K562 (cell line): Measurements from ENCODE around the gene BCL2L13. TPM values are rescaled to one million over a fixed set of nuclear protein-coding genes. Genes with fewer than 3 reads are reported as not detected.

Experiments used
- ATAC-seq: fragments of 200-7000 bp; cut with Tn5 transposase; 3 replicates; pipeline ENCODE4 v1.9.1; 2020; ENCODE audit warnings: moderate library complexity
- BruUV-seq: library from RNA; stranded (reverse); fragments of 400-500 nt; replicated peaks from 2 replicates; lab custom pipeline; 2021; lab: Mats Ljungman, UMichigan
- CTCF ChIA-PET: fragments of 300-600 bp; formaldehyde crosslinking; extraction: SDS; loops from one replicate; lab custom pipeline; 2021; ENCODE audit warnings: low intra/inter-chr PET ratio; lab: Yijun Ruan, JAX
- POLR2A ChIA-PET: fragments of 300-600, 350-650 bp; sonication (Branson Sonifier 250); formaldehyde crosslinking; extraction: SDS; loops from one replicate; lab custom pipeline; 2021; ENCODE audit warnings: antibody characterized with exemption, inconsistent platforms; lab: Yijun Ruan, JAX
- DNase-seq, 4 experiments: peaks; one replicate each; pipeline versions ENCODE4 v3.0.0 to v3.0.0-alpha.2; 2011 to 2018; ENCODE audit warnings: low spot score in 3 of 4, mixed read lengths in 3 of 4; ENCODE audit errors: extremely low read depth in 1 of 4
- FAIRE-seq: peaks from 2 replicates; lab custom pipeline; 2011; peaks lifted over from hg19 to GRCh38; lab: Jason Lieb, UNC
- H2AFZ ChIP-seq: 2 replicates; pipeline ENCODE4 v1.6.0; 2011; ENCODE audit warnings: low read depth, low read length, control low read depth, inconsistent platforms
- H3K27ac ChIP-seq: fragments of 200-600 bp; 3 replicates; pipeline ENCODE4 v1.8.0; 2011; ENCODE audit warnings: low read depth, mild to moderate bottlenecking, control low read depth, inconsistent platforms, low read length, moderate library complexity, mixed read lengths; ENCODE audit errors: extremely low read depth
- H3K27me3 ChIP-seq, 2 experiments: fragments of 300-600 bp in 1 of 2; 2 replicates in 1 of 2; 3 replicates in 1 of 2; pipeline versions ENCODE4 v1.6.0 to v1.8.0; 2011; ENCODE audit warnings: inconsistent platforms in 2 of 2, low read length in 2 of 2, mild to moderate bottlenecking in 1 of 2, mixed read lengths in 1 of 2, moderate library complexity in 1 of 2; ENCODE audit not compliant: control insufficient read depth in 2 of 2, insufficient read depth in 2 of 2
- H3K36me3 ChIP-seq: fragments of 300-600 bp; 3 replicates; pipeline ENCODE4 v1.8.0; 2011; ENCODE audit warnings: mild to moderate bottlenecking, low read length, inconsistent platforms; ENCODE audit not compliant: control insufficient read depth, insufficient read depth
- H3K4me1 ChIP-seq, 2 experiments: fragments of 200-600 bp in 1 of 2; replicated peaks in 1 of 2; 2 replicates in 1 of 2; 3 replicates in 1 of 2; pipeline versions ENCODE4 v1.5.1 to v1.8.0; 2011; ENCODE audit warnings: inconsistent platforms in 2 of 2, low read length in 2 of 2, mild to moderate bottlenecking in 1 of 2, mixed read lengths in 1 of 2, moderate library complexity in 1 of 2; ENCODE audit not compliant: control insufficient read depth in 2 of 2, insufficient read depth in 2 of 2
- H3K4me2 ChIP-seq: 2 replicates; pipeline ENCODE4 v1.6.1; 2011; ENCODE audit warnings: low read length, control low read depth, inconsistent platforms, mixed read lengths; ENCODE audit not compliant: insufficient read depth
- H3K4me3 ChIP-seq: fragments of 200-600 bp; sonication (generic), shearing (Covaris generic); 2 replicates; pipeline ENCODE4 v1.5.1; 2016; ENCODE audit warnings: control low read depth, inconsistent platforms
- H3K79me2 ChIP-seq: fragments of 200-600 bp; 3 replicates; pipeline ENCODE4 v1.8.0; 2011; ENCODE audit warnings: low read length, inconsistent platforms; ENCODE audit not compliant: control insufficient read depth, insufficient read depth
- H3K9ac ChIP-seq, 2 experiments: 2 replicates each; pipeline versions ENCODE4 v1.6.0 to v1.6.1; 2011; ENCODE audit warnings: low read depth in 2 of 2, low read length in 2 of 2, control low read depth in 1 of 2, inconsistent platforms in 1 of 2, mild to moderate bottlenecking in 1 of 2, mixed read lengths in 1 of 2; ENCODE audit not compliant: insufficient read depth in 1 of 2
- H3K9me1 ChIP-seq: one replicate; pipeline ENCODE4 v1.6.0; 2011; ENCODE audit warnings: inconsistent platforms, mild to moderate bottlenecking, low read length, moderate library complexity; ENCODE audit not compliant: control insufficient read depth, insufficient read depth
- H3K9me3 ChIP-seq: replicated peaks from 2 replicates; pipeline ENCODE4 v1.5.1; 2011; ENCODE audit warnings: low read depth, low read length, inconsistent platforms; ENCODE audit not compliant: control insufficient read depth, insufficient read depth
- H4K20me1 ChIP-seq: replicated peaks from 2 replicates; pipeline ENCODE4 v1.6.1; 2011; ENCODE audit warnings: low read length, inconsistent platforms, mixed read lengths; ENCODE audit not compliant: control insufficient read depth, insufficient read depth
- MAFG ChIP-seq: fragments of 450-650 bp; conservative IDR thresholded peaks from 2 replicates; pipeline ENCODE4 v1.6.1; 2016; ENCODE audit warnings: missing genetic modification characterization, missing compliant biosample characterization
- MNT ChIP-seq, 2 experiments: fragments of 450-650 bp; conservative IDR thresholded peaks; 2 replicates each; pipeline ENCODE4 v1.6.1; 2017; ENCODE audit warnings: mild to moderate bottlenecking in 2 of 2, moderate library complexity in 2 of 2
- SAFB ChIP-seq: fragments of 200-400 bp; formaldehyde crosslinking; IDR thresholded peaks from 2 replicates; pipeline ENCODE4 v1.6.1; 2017; ENCODE audit warnings: low read depth, low read length, borderline replicate concordance
- ZNF561 ChIP-seq: fragments of 450-650 bp; formaldehyde crosslinking; conservative IDR thresholded peaks from 2 replicates; pipeline ENCODE4 v1.4.0; 2020; ENCODE audit warnings: mild to moderate bottlenecking, moderate library complexity
- ZNF764 ChIP-seq: fragments of 250-450 bp; sonication (Bioruptor Pico); IDR thresholded peaks from 2 replicates; pipeline ENCODE4 v1.4.0; 2020; ENCODE audit warnings: low read depth, mild to moderate bottlenecking, moderate library complexity
- ZNF780A ChIP-seq: fragments of 250-450 bp; sonication (Bioruptor Pico); IDR thresholded peaks from 2 replicates; pipeline ENCODE4 v1.5.0; 2021; ENCODE audit warnings: mild to moderate bottlenecking
- WGBS: fragments of 100-300 bp; shearing (Covaris generic); methylation state at CpG from one replicate; pipeline ENCODE4 v1.1.6; 2016; ENCODE audit warnings: low coverage, mixed read lengths; ENCODE audit not compliant: insufficient coverage; ENCODE audit errors: missing lambda C conversion rate; 5-methylcytosine and 5-hydroxymethylcytosine counted together
- in situ Hi-C: fragments of 300-500 bp; cut with MboI; formaldehyde crosslinking; loops from 4 replicates; pipeline ENCODE4 v1.15.0; 2018; ENCODE audit warnings: inconsistent platforms, mixed read lengths
- intact Hi-C: fragments of 100-400 bp; cut with micrococcal nuclease; formaldehyde crosslinking; loops from 2 replicates; pipeline ENCODE4 v1.14.2; 2022
- polyA plus RNA-seq, 8 experiments: library from polyadenylated mRNA; depleted of rRNA in 4 of 8; stranded (reverse) in 5 of 8; unstranded in 3 of 8; fragments of >200 nt; fragmentation: Nextera tagmentation in 2 of 8; fragmentation: Illumina TruSeq in 1 of 8; extraction: Ambion mirVana in 2 of 8; extraction: Trizol in 1 of 8; gene quantifications; 2 replicates each; pipeline versions ENCODE4 v1.2.1 to v1.2.3, GENCODE V29; 2011 to 2014; ENCODE audit warnings: inconsistent platforms in 1 of 8, missing spikeins in 1 of 8
- total RNA-seq, 7 experiments: library from RNA; depleted of rRNA in 6 of 7; stranded (reverse); fragments of >200 nt in 6 of 7; fragmentation: Illumina TruSeq in 2 of 7; extraction: Trizol in 2 of 7; gene quantifications; 2 replicates each; pipeline versions ENCODE4 v1.2.1 to v1.2.3, GENCODE V29; 2011 to 2021; ENCODE audit warnings: low replicate concordance in 1 of 7

Gene BCL2L13
- total and polyA plus RNA-seq, 9 of the 15 experiments (the other 6 are each of a cell fraction or from before 2014, with no cell fraction given): 41.5 to 63.4 (median 56.5) TPM

GRCh38 chr22:17590586-17590985, 48.0 kb upstream of the BCL2L13 start:
- Histone ChIP-seq H3K36me3 (peaks cover 55% of the 10 kb centered on the region), H3K9ac (no peak overlapping the region), H3K4me1 (no peaks in the 10 kb centered on the region), H3K9me3 (no peaks in the 10 kb centered on the region), H3K4me2 (no peak overlapping the region), H3K79me2 (no peaks in the 10 kb centered on the region), H3K27me3 (no peaks in the 10 kb centered on the region; a peak in 1 of 5 replicates), H3K27ac (no peak overlapping the region), H4K20me1 (no peaks in the 10 kb centered on the region), H2AFZ (no peak overlapping the region), H3K9me1 (no peaks in the 10 kb centered on the region), H3K4me3 (no peak overlapping the region)
- no peak for FAIRE-seq
- TF ChIP-seq ZNF561 (CRISPR knock-in tag) (no peak), ZNF780A (CRISPR knock-in tag) (no peak), MNT (conservative IDR thresholded peaks at IDR 0.05) (no peak), SAFB (no peak), MAFG (tag) (no peak), ZNF764 (no peak)
- ATAC-seq: no peak
- in situ Hi-C loops (no loop called here), intact Hi-C loops (no loop called here)
- WGBS: 77% methylated on average over 5 of the region's 5 CpGs
- ChIA-PET CTCF (no interaction called here), POLR2A (interaction anchor here (1.1 to 2.0 kb wide), 2 partner anchors 8 to 14 kb away, joined by 6 read pairs; no protein-coding TSS in a partner anchor)
- DNase-seq: no peak
- no TSS peak for BruUV-seq
